ENCODE data around the gene ELFN2. TPM values are rescaled to one million over a fixed set of nuclear protein-coding genes. Genes with fewer than 3 reads are reported as not detected.

Gene ELFN2
- total and polyA plus RNA-seq, 4 donors = 0.07 to 0.19 (median 0.08) TPM; not detected in 1

- Histone ChIP-seq H3K9me3 (ENCODE audit: control insufficient read depth in 4 of 4, low read length in 3 of 4) (no peaks in the 10 kb centered on the region), H3K27ac (ENCODE audit: low read depth in 1 of 2, low read length in 2 of 2) (no peak overlapping the region), H3K4me3 (ENCODE audit: low read depth in 1 of 3, low read length in 3 of 3) (no peak overlapping the region), H3K9ac (ENCODE audit: low read depth in 1 of 2, low read length in 2 of 2) (no peak overlapping the region), H3K27me3 (ENCODE audit: control insufficient read depth in 4 of 4, insufficient read depth in 4 of 4, low read length in 3 of 4) (no peaks in the 10 kb centered on the region), H3K4me1 (ENCODE audit: control insufficient read depth in 4 of 4, insufficient read depth in 4 of 4, low read length in 3 of 4) (no peaks in the 10 kb centered on the region), H3K36me3 (ENCODE audit: control insufficient read depth in 4 of 4, insufficient read depth in 3 of 4, low read depth in 1 of 4, low read length in 3 of 4) (no peaks in the 10 kb centered on the region)
- TF ChIP-seq ZBTB33 (IDR thresholded peaks at IDR 0.05) (no peak), FOXA1 (IDR thresholded peaks at IDR 0.05) (no peak), RXRA (IDR thresholded peaks at IDR 0.05) (no peak), SP1 (IDR thresholded peaks at IDR 0.05) (no peak), RAD21 (IDR thresholded peaks at IDR 0.05) (no peak), HNF4G (IDR thresholded peaks at IDR 0.05) (no peak)
- TF ChIP-seq, protein P1, sequence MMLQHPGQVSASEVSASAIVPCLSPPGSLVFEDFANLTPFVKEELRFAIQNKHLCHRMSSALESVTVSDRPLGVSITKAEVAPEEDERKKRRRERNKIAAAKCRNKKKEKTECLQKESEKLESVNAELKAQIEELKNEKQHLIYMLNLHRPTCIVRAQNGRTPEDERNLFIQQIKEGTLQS (IDR thresholded peaks at IDR 0.05) = no peak
- no peak for DNase-seq (ENCODE audit: low spot score)
- 68% methylated on average over 3 of the region's 3 CpGs for WGBS
These were observed 50.6 kb downstream of the ELFN2 start for GRCh38 chr22:37376643-37377042.

DNA sequence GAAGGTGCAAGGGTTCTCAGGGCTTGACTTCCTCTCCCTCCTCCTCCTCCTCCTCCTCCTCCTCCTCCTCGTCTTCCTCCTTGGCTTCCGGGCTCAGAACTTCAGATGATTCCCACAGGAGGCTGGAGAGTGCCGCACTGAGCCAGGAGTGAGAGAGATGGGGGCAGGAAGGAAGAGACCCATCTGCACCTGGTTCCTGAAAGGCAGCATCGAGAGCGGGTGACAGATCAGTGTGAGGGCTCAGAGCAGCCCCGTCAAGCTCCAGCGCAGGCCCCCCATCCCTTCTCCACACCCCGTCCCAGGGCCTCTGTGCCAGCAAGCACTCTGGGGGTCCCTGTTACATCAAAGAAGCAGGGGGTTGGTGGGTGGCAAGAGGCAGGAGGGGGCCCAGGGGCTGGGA lies 51.5 kb downstream of the ELFN2 start:
- H3K27ac ChIP-seq (ENCODE audit: low read depth in 1 of 2, low read length in 2 of 2) = no peak overlapping the region
- H3K4me1 ChIP-seq (ENCODE audit: control insufficient read depth in 4 of 4, insufficient read depth in 4 of 4, low read length in 3 of 4) = no peaks in the 10 kb centered on the region
- H3K9ac ChIP-seq (ENCODE audit: low read depth in 1 of 2, low read length in 2 of 2) = no peak overlapping the region
- no peaks in the 10 kb centered on the region for H3K27me3 ChIP-seq (ENCODE audit: control insufficient read depth in 4 of 4, insufficient read depth in 4 of 4, low read length in 3 of 4)
- DNase-seq (ENCODE audit: low spot score) = no peak
- H3K9me3 ChIP-seq (ENCODE audit: control insufficient read depth in 4 of 4, low read length in 3 of 4) = no peaks in the 10 kb centered on the region
- 73% methylated on average over 8 of the region's 8 CpGs for WGBS
- H3K36me3 ChIP-seq (ENCODE audit: control insufficient read depth in 4 of 4, insufficient read depth in 3 of 4, low read depth in 1 of 4, low read length in 3 of 4) = no peaks in the 10 kb centered on the region
- TF ChIP-seq TAF1 (conservative IDR thresholded peaks at IDR 0.05) = no peak
- no peak overlapping the region for H3K4me3 ChIP-seq (ENCODE audit: low read depth in 1 of 3, low read length in 3 of 3)

DNA sequence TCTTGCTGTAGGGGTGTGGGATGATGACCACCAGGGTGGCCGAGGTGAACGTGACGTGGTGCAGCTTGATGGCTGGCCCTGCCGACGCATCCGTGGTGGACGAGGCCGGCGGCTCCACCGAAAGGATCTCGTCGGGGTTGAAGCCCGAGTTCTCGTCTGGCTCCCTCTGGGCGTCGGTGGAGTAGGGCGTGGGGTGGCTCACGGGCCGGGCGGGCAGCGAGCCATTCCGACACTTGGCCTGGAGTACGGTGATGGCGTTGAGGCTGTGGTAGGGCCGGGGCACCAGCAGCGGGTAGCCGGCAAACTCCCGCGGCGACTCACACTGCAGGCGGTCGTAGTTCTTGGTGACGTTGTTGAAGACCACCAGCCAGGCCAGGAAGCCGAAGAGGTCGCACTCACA lies 52.7 kb downstream of the ELFN2 start:
- H3K9ac ChIP-seq (ENCODE audit: low read depth in 1 of 2, low read length in 2 of 2) = no peak overlapping the region
- DNase-seq (ENCODE audit: low spot score) = no peak
- TF ChIP-seq EGR1 (IDR thresholded peaks at IDR 0.05; ENCODE audit: low read depth in 2 of 2) = no peak
- TF ChIP-seq MAX (IDR thresholded peaks at IDR 0.05) = no peak
- no peak for TF ChIP-seq SP1 (IDR thresholded peaks at IDR 0.05)
- no peak for TF ChIP-seq ZBTB33 (IDR thresholded peaks at IDR 0.05)
- TF ChIP-seq FOXA1 (IDR thresholded peaks at IDR 0.05) = no peak
- TF ChIP-seq, protein P2, sequence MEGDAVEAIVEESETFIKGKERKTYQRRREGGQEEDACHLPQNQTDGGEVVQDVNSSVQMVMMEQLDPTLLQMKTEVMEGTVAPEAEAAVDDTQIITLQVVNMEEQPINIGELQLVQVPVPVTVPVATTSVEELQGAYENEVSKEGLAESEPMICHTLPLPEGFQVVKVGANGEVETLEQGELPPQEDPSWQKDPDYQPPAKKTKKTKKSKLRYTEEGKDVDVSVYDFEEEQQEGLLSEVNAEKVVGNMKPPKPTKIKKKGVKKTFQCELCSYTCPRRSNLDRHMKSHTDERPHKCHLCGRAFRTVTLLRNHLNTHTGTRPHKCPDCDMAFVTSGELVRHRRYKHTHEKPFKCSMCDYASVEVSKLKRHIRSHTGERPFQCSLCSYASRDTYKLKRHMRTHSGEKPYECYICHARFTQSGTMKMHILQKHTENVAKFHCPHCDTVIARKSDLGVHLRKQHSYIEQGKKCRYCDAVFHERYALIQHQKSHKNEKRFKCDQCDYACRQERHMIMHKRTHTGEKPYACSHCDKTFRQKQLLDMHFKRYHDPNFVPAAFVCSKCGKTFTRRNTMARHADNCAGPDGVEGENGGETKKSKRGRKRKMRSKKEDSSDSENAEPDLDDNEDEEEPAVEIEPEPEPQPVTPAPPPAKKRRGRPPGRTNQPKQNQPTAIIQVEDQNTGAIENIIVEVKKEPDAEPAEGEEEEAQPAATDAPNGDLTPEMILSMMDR (IDR thresholded peaks at IDR 0.05; ENCODE audit: low read depth, low read length, missing input control) = no peak
- no peak for TF ChIP-seq HNF4A (conservative IDR thresholded peaks at IDR 0.05)
- no peak for TF ChIP-seq TAF1 (conservative IDR thresholded peaks at IDR 0.05)
- no peak for TF ChIP-seq HNF4G (IDR thresholded peaks at IDR 0.05)
- no peak for TF ChIP-seq RXRA (IDR thresholded peaks at IDR 0.05)
- no peak overlapping the region for H3K4me3 ChIP-seq (ENCODE audit: low read depth in 1 of 3, low read length in 3 of 3)
- H3K36me3 ChIP-seq (ENCODE audit: control insufficient read depth in 4 of 4, insufficient read depth in 3 of 4, low read depth in 1 of 4, low read length in 3 of 4) = no peaks in the 10 kb centered on the region
- no peak overlapping the region for H3K27ac ChIP-seq (ENCODE audit: low read depth in 1 of 2, low read length in 2 of 2)
- 97% methylated on average over 35 of the region's 35 CpGs for WGBS
- H3K4me1 ChIP-seq (ENCODE audit: control insufficient read depth in 4 of 4, insufficient read depth in 4 of 4, low read length in 3 of 4) = no peaks in the 10 kb centered on the region
- H3K9me3 ChIP-seq (ENCODE audit: control insufficient read depth in 4 of 4, low read length in 3 of 4) = no peaks in the 10 kb centered on the region
- no peaks in the 10 kb centered on the region for H3K27me3 ChIP-seq (ENCODE audit: control insufficient read depth in 4 of 4, insufficient read depth in 4 of 4, low read length in 3 of 4)

Data from liver (tissue), 9 donors.